ENCODE results near the gene IFT43.

DNA sequence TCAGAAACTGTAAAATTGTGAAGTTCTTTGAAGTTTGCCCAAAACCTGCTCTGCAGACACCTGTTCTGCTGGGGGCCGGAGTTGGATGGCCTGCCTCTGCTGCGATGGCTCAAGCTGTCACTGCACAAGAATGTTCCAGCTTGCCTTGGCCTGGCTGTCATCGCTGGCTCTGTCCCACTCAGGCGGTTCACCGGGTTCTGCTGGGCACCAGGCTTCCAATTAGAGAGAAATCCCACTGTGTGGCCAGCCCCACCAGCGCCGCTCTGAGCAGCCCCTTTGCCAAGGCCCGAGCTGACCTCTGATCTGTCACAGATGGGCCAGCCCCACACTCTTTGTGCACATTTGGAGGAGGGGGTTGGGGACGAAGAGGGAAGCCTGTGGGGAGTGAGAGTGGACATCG, 94.5 kb downstream of the IFT43 start:
- TF ChIP-seq CEBPB (IDR thresholded peaks at IDR 0.05; ENCODE audit: borderline replicate concordance in 1 of 2, low read depth in 2 of 2, low read length in 2 of 2) (no peak), EP300 (IDR thresholded peaks at IDR 0.05; ENCODE audit: borderline replicate concordance in 1 of 2, control insufficient read depth in 1 of 2, low read depth in 2 of 2, low read length in 2 of 2) (no peak), SUZ12 (IDR thresholded peaks at IDR 0.05; ENCODE audit: unreplicated experiment) (no peak), EGR1 (IDR thresholded peaks at IDR 0.05; ENCODE audit: borderline replicate concordance in 1 of 2, low read depth in 2 of 2, low read length in 2 of 2) (no peak), BHLHE40 (IDR thresholded peaks at IDR 0.05; ENCODE audit: borderline replicate concordance in 1 of 2, low read depth in 2 of 2, low read length in 1 of 2) (no peak), SRF (IDR thresholded peaks at IDR 0.05; ENCODE audit: low read depth in 2 of 2, low read length in 2 of 2) (no peak)
- TF ChIP-seq, protein P1, sequence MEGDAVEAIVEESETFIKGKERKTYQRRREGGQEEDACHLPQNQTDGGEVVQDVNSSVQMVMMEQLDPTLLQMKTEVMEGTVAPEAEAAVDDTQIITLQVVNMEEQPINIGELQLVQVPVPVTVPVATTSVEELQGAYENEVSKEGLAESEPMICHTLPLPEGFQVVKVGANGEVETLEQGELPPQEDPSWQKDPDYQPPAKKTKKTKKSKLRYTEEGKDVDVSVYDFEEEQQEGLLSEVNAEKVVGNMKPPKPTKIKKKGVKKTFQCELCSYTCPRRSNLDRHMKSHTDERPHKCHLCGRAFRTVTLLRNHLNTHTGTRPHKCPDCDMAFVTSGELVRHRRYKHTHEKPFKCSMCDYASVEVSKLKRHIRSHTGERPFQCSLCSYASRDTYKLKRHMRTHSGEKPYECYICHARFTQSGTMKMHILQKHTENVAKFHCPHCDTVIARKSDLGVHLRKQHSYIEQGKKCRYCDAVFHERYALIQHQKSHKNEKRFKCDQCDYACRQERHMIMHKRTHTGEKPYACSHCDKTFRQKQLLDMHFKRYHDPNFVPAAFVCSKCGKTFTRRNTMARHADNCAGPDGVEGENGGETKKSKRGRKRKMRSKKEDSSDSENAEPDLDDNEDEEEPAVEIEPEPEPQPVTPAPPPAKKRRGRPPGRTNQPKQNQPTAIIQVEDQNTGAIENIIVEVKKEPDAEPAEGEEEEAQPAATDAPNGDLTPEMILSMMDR (IDR thresholded peaks at IDR 0.05 in 2 of 3, conservative IDR thresholded peaks at IDR 0.05 in 1 of 3; ENCODE audit: control insufficient read depth in 2 of 3, extremely low read depth in 1 of 3, insufficient read depth in 1 of 3, low read depth in 3 of 3, low read length in 3 of 3), result no peak
